HepG2 (cell line): ENCODE measurements around the gene LRRN3. TPM values are rescaled to one million over a fixed set of nuclear protein-coding genes. Genes with fewer than 3 reads are reported as not detected.

Experiments
- ATAC-seq: fragments of 200-7000 bp; cut with Tn5 transposase; 3 replicates; pipeline ENCODE4 v1.9.1; 2020; ENCODE audit warnings: mild to moderate bottlenecking, moderate library complexity
- BruUV-seq: library from RNA; stranded (reverse); fragments of 400-500 nt; replicated peaks from 2 replicates; lab custom pipeline; 2021; lab: Mats Ljungman, UMichigan
- CTCF ChIA-PET: fragments of 300-600 bp; formaldehyde crosslinking; extraction: SDS; loops from one replicate; lab custom pipeline; 2021; ENCODE audit warnings: low total read pairs, inconsistent platforms, low intra/inter-chr PET ratio; lab: Yijun Ruan, JAX
- POLR2A ChIA-PET: fragments of 350-600 bp; sonication (Branson Sonifier 250); formaldehyde crosslinking; loops from one replicate; lab custom pipeline; 2020; ENCODE audit warnings: antibody characterized with exemption, inconsistent platforms; lab: Yijun Ruan, JAX
- DNase-seq: peaks from one replicate; pipeline ENCODE4 v3.0.0-alpha.2; 2015; ENCODE audit warnings: low spot score
- FAIRE-seq: peaks from 3 replicates; lab custom pipeline; 2011; peaks lifted over from hg19 to GRCh38; lab: Jason Lieb, UNC
- H2AFZ ChIP-seq: one replicate; pipeline ENCODE4 v1.6.1; 2011; ENCODE audit warnings: low read length, inconsistent platforms
- H3K27ac ChIP-seq: fragments of 300-600 bp; 3 replicates; pipeline ENCODE4 v1.8.0; 2011; ENCODE audit warnings: mixed run types, mild to moderate bottlenecking, mixed read lengths, low read length, inconsistent platforms; ENCODE audit not compliant: insufficient read depth; ENCODE audit errors: extremely low read length
- H3K27me3 ChIP-seq, 2 experiments: fragments of 200-600 bp in 1 of 2; 2 replicates in 1 of 2; 3 replicates in 1 of 2; pipeline versions ENCODE4 v1.6.0 to v1.8.0; 2011; ENCODE audit warnings: low read length in 2 of 2, mild to moderate bottlenecking in 2 of 2, moderate library complexity in 2 of 2, inconsistent platforms in 1 of 2; ENCODE audit not compliant: insufficient read depth in 2 of 2, control insufficient read depth in 1 of 2
- H3K36me3 ChIP-seq, 2 experiments: fragments of 200-600 bp in 1 of 2; replicated peaks in 1 of 2; 2 replicates in 1 of 2; 3 replicates in 1 of 2; pipeline versions ENCODE4 v1.5.1 to v1.8.0; 2011; ENCODE audit warnings: low read length in 2 of 2, inconsistent platforms in 1 of 2; ENCODE audit not compliant: insufficient read depth in 2 of 2, control insufficient read depth in 1 of 2
- H3K4me1 ChIP-seq: 2 replicates; pipeline ENCODE4 v1.5.1; 2012; ENCODE audit warnings: low read length, inconsistent platforms; ENCODE audit not compliant: insufficient read depth
- H3K4me2 ChIP-seq: 2 replicates; pipeline ENCODE4 v1.6.0; 2011; ENCODE audit warnings: low read depth, low read length, inconsistent platforms
- H3K4me3 ChIP-seq, 3 experiments: fragments of 200-600 bp in 1 of 3; sonication (generic), shearing (Covaris generic) in 1 of 3; replicated peaks in 1 of 3; 2 replicates each; pipeline ENCODE4 v1.5.1; 2011 to 2016; ENCODE audit warnings: low read length in 3 of 3, inconsistent platforms in 2 of 3, low read depth in 2 of 3, mild to moderate bottlenecking in 2 of 3, control low read depth in 1 of 3, mixed read lengths in 1 of 3; ENCODE audit not compliant: insufficient read depth in 1 of 3
- H3K79me2 ChIP-seq: one replicate; pipeline ENCODE4 v1.6.1; 2011; ENCODE audit warnings: low read length, inconsistent platforms; ENCODE audit not compliant: insufficient read depth
- H3K9ac ChIP-seq: 2 replicates; pipeline ENCODE4 v1.6.0; 2011; ENCODE audit warnings: mild to moderate bottlenecking, low read depth, low read length, inconsistent platforms; ENCODE audit not compliant: insufficient read depth
- H3K9me3 ChIP-seq: 2 replicates; pipeline ENCODE4 v1.5.1; 2012; ENCODE audit warnings: mild to moderate bottlenecking, low read length
- H4K20me1 ChIP-seq: 2 replicates; pipeline ENCODE4 v1.6.0; 2011; ENCODE audit warnings: inconsistent platforms, mild to moderate bottlenecking, low read length, moderate library complexity; ENCODE audit not compliant: insufficient read depth
- CHD4 ChIP-seq: fragments of 200-600 bp; sonication (generic); IDR thresholded peaks from 2 replicates; pipeline ENCODE4 v1.7.0; 2017; ENCODE audit warnings: mild to moderate bottlenecking, low read length, borderline replicate concordance
- JUN ChIP-seq: sonication (generic); formaldehyde crosslinking; IDR thresholded peaks from 2 replicates; pipeline ENCODE4 v1.4.0; 2020; ENCODE audit warnings: mild to moderate bottlenecking, missing genetic modification reagents
- MAFF ChIP-seq: IDR thresholded peaks from 2 replicates; pipeline ENCODE4 v1.6.1; 2011; ENCODE audit warnings: low read depth, low read length, improper control_type of control experiment
- MAFK ChIP-seq, 2 experiments: IDR thresholded peaks in 1 of 2; conservative IDR thresholded peaks in 1 of 2; 2 replicates each; pipeline ENCODE4 v1.6.1; 2011; ENCODE audit warnings: improper control_type of control experiment in 2 of 2, low read length in 2 of 2
- MYPOP ChIP-seq: sonication (generic); formaldehyde crosslinking; IDR thresholded peaks from 2 replicates; pipeline ENCODE4 v1.8.1; 2023; ENCODE audit warnings: mild to moderate bottlenecking, moderate library complexity, missing genetic modification reagents
- ZNF276 ChIP-seq: sonication (generic); formaldehyde crosslinking; IDR thresholded peaks from 2 replicates; pipeline ENCODE4 v1.4.0; 2020; ENCODE audit warnings: mild to moderate bottlenecking, low read depth, missing genetic modification reagents
- WGBS: methylation state at CpG from one replicate; pipeline ENCODE4 v1.1.6; 2017; ENCODE audit warnings: low lambda C conversion rate; 5-methylcytosine and 5-hydroxymethylcytosine counted together
- in situ Hi-C: cut with HindIII; loops from 2 replicates; pipeline ENCODE4 v1.10.0; 2017; ENCODE audit warnings: low pct_unique_long_range_greater_than_20kb; ENCODE audit not compliant: extremely low pct_ligation_motif_present
- intact Hi-C: fragments of 100-400 bp; cut with micrococcal nuclease; formaldehyde crosslinking; loops from one replicate; pipeline ENCODE4 v1.10.0; 2022; ENCODE audit not compliant: unreplicated experiment
- polyA plus RNA-seq, 8 experiments: library from polyadenylated mRNA; depleted of rRNA in 3 of 8; stranded (reverse) in 7 of 8; unstranded in 1 of 8; fragments of >200 nt; fragmentation: Illumina TruSeq in 4 of 8; extraction: Trizol in 4 of 8; gene quantifications; 2 replicates each; pipeline versions ENCODE4 v1.2.1 to v1.2.3, GENCODE V29; 2011 to 2016; ENCODE audit warnings: low read depth in 4 of 8, missing spikeins in 1 of 8, mixed read lengths in 1 of 8; ENCODE audit not compliant: insufficient read depth in 1 of 8
- total RNA-seq, 5 experiments: library from RNA; depleted of rRNA; stranded (reverse); fragments of >200 nt; fragmentation: Illumina TruSeq; extraction: Trizol; gene quantifications; 2 replicates each; pipeline ENCODE4 v1.2.3, GENCODE V29; 2016; ENCODE audit warnings: low read depth in 1 of 5

The LRRN3 gene
- total and polyA plus RNA-seq, 2 of the 13 experiments (the other 11 are each of a cell fraction or from before 2014, with no cell fraction given): 0.07 TPM; not detected in 1

- no peak for TF ChIP-seq JUN (CRISPR knock-in tag)
- no peak for TF ChIP-seq ZNF276 (CRISPR knock-in tag)
- no peak for TF ChIP-seq MYPOP (CRISPR knock-in tag)
These were observed 13.9 kb upstream of the LRRN3 start (continued) for GRCh38 chr7:111077001-111077400.

GRCh38 chr7:111080495-111081105, 10.3 kb upstream of the LRRN3 start:
- H4K20me1 ChIP-seq: no peaks in the 10 kb centered on the region
- peaks cover 6% of the 10 kb centered on the region for H3K4me1 ChIP-seq
- 96% methylated on average over 1 of the region's 1 CpG for WGBS
- no peak overlapping the region for H2AFZ ChIP-seq
- POLR2A ChIA-PET: no interaction called here
- H3K79me2 ChIP-seq: no peaks in the 10 kb centered on the region
- DNase-seq: no peak
- no peaks in the 10 kb centered on the region for H3K9me3 ChIP-seq
- H3K4me2 ChIP-seq: no peak overlapping the region
- in situ Hi-C loops: loop anchor here (25.0 kb wide), 2 partner anchors 657 to 993 kb away; no protein-coding TSS in a partner anchor
- no peak overlapping the region for H3K27ac ChIP-seq
- no peak for TF ChIP-seq CHD4
- TF ChIP-seq MAFK (conservative IDR thresholded peaks at IDR 0.05 in 1 of 2, IDR thresholded peaks at IDR 0.05 in 1 of 2; ENCODE audit: low read length in 2 of 2): peak; percentile 76
- TF ChIP-seq MAFF: peak; percentile 72
- TF ChIP-seq, all 625 proteins: peak for 2
- FAIRE-seq (no peak), ATAC-seq (no peak)
- no TSS peak for BruUV-seq
- H3K36me3 ChIP-seq: no peaks in the 10 kb centered on the region
- no peak overlapping the region for H3K9ac ChIP-seq
- CTCF ChIA-PET: no interaction called here
- H3K27me3 ChIP-seq: no peaks in the 10 kb centered on the region
- no peak overlapping the region for H3K4me3 ChIP-seq
- intact Hi-C loops: no loop called here
